Uterus (tissue), 4 donors: Measurements from ENCODE around the gene FER1L5. TPM values are rescaled to one million over a fixed set of nuclear protein-coding genes. Genes with fewer than 3 reads are reported as not detected.
"Not testable (repeated sequence)": the region's sequence is repeated elsewhere in the genome, so short reads cannot be mapped to it uniquely, and the experiment has no call there.

Experiments used
- DNase-seq, 2 donors: peaks; one replicate each; pipeline ENCODE4 v3.0.0-alpha.2; 2019 to 2020
- H3K27ac ChIP-seq, 2 donors: fragments of 200-600 bp; sonication (generic); 1 replicate in 1 of 2; 2 replicates in 1 of 2; pipeline ENCODE4 v1.5.1; 2016 to 2018
- H3K27me3 ChIP-seq, 2 donors: fragments of 200-600 bp; sonication (generic); one replicate each; pipeline ENCODE4 v1.5.1; 2018 to 2019; ENCODE audit warnings: control low read depth in 1 of 2
- H3K36me3 ChIP-seq, 2 donors: fragments of 200-600 bp; sonication (generic); one replicate each; pipeline ENCODE4 v1.5.1; 2019; ENCODE audit warnings: control low read depth in 1 of 2
- H3K4me1 ChIP-seq, 2 donors: fragments of 200-600 bp; sonication (generic); one replicate each; pipeline ENCODE4 v1.5.1; 2018 to 2019; ENCODE audit warnings: control low read depth in 1 of 2
- H3K4me3 ChIP-seq, 2 donors: fragments of 200-600 bp; sonication (generic); 1 replicate in 1 of 2; 2 replicates in 1 of 2; pipeline ENCODE4 v1.5.1; 2018 to 2019; ENCODE audit warnings: mild to moderate bottlenecking in 1 of 2
- H3K9me3 ChIP-seq, 2 donors: fragments of 200-600 bp; sonication (generic); one replicate each; pipeline ENCODE4 v1.5.1; 2019; ENCODE audit warnings: control low read depth in 1 of 2
- CTCF ChIP-seq, 4 experiments: fragments of 200-600 bp in 2 of 4; fragments of 450-650 bp in 2 of 4; sonication (generic) in 2 of 4; IDR thresholded peaks; one replicate each; pipeline ENCODE4 v1.5.1; 2016 to 2019; ENCODE audit warnings: antibody characterized with exemption in 4 of 4, mild to moderate bottlenecking in 2 of 4, moderate library complexity in 1 of 4
- POLR2A ChIP-seq, 2 donors: fragments of 450-650 bp; IDR thresholded peaks; one replicate each; pipeline ENCODE4 v1.6.1; 2016; ENCODE audit warnings: antibody characterized with exemption in 2 of 2, mild to moderate bottlenecking in 1 of 2, moderate library complexity in 1 of 2
- intact Hi-C: fragments of 100-400 bp; cut with DNase I; formaldehyde crosslinking; loops from one replicate; pipeline ENCODE4 v1.15.1; 2023; ENCODE audit warnings: low total_unique reads
- total RNA-seq, 4 donors: library from RNA; depleted of rRNA in 3 of 4; stranded (reverse); fragments of >200 nt in 3 of 4; gene quantifications; one replicate each; pipeline versions ENCODE4 v1.1.0 to v1.2.4, GENCODE V29; 2014 to 2023
- donor health status: DM: yes; HTN: yes; CAD: no.

The FER1L5 gene
- total RNA-seq, 4 donors from 2014 or later: 0.40 to 1.6 TPM; not detected in 2

DNA sequence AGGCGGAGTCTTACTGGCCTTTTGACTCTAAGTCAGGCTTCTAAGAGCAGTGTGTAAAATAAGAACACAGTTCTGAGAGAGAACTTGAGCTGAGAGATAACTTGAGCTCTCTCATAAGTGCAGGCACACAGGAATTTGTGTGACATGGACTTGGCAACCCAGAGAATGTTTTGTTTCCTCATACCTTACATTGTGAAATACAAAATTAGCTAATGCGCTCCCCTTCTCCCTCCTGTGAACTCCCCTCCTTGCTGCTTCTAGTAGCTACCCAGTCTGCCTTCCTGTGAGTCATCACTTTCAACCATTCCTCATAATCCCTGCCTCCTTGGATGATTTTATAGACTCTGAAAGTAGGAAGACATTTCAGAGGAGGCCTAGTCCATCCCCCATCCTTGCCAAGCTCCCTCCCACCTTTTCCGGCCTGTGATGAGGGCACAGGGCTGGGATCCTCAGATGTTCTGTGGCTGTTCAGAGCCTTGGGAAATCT is 22.6 kb downstream of the FER1L5 start:
- DNase-seq: peak; percentile 71 to 76
- Histone ChIP-seq H3K4me1 (no peaks in the 10 kb centered on the region), H3K27me3 (no peaks in the 10 kb centered on the region), H3K36me3 (no peaks in the 10 kb centered on the region), H3K9me3 (no peaks in the 10 kb centered on the region), H3K4me3 (no peak overlapping the region), H3K27ac (peak overlapping the region; percentile 63 to 70)
- TF ChIP-seq POLR2A (IDR thresholded peaks at IDR 0.05) (no peak), CTCF (IDR thresholded peaks at IDR 0.05) (no peak)
- intact Hi-C loops: no loop called here

DNA sequence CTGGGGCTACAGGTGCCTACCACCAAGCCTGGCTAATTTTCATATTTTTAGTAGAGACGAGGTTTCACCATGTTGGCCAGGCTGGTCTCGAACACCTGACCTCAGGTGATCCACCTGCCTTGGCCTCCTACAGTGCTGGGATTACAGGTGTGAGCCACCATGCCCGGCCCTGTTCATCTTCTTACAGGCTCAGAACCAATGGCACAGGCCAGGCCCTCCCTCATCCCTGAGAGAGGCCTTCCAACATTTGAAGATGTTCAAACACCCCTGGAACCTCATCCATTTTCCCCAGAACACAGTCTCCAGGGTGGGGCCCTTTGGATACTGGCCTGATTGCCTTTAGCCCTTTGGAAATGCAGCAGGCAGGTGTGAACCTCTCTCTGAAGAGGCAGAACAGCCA is 23.2 kb downstream of the FER1L5 start:
- H3K4me1 ChIP-seq, H3K36me3 ChIP-seq, H3K27me3 ChIP-seq, H3K4me3 ChIP-seq, intact Hi-C loops, DNase-seq, H3K9me3 ChIP-seq: not testable (repeated sequence)
- peak overlapping the region; percentile 63 to 70 for H3K27ac ChIP-seq

DNA sequence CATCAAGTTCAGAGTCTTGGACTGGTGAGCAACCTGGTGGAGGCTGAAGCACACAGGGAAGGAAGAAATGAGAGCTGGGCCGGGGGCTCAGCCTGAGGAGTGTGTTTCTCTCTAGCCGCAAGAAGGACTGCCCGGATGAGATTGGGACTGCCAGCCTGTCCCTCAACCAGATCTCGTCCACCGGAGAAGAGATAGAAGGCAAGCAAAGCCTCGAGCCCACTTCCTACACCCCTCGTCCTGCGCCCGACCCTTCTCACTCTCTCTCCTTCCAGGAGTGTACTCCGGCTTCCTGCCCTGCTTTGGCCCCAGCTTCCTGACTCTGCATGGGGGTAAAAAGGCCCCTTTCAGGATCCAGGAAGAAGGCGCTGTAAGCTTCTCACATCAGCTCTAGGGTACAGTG is 26.2 kb downstream of the FER1L5 start:
- Histone ChIP-seq H3K9me3 (no peaks in the 10 kb centered on the region), H3K4me3 (no peak overlapping the region), H3K4me1 (no peaks in the 10 kb centered on the region), H3K27me3 (no peaks in the 10 kb centered on the region), H3K36me3 (no peaks in the 10 kb centered on the region), H3K27ac (no peak overlapping the region)
- no peak for DNase-seq
- no peak for TF ChIP-seq POLR2A (IDR thresholded peaks at IDR 0.05)
- TF ChIP-seq CTCF (IDR thresholded peaks at IDR 0.05): no peak
- intact Hi-C loops: no loop called here

DNA sequence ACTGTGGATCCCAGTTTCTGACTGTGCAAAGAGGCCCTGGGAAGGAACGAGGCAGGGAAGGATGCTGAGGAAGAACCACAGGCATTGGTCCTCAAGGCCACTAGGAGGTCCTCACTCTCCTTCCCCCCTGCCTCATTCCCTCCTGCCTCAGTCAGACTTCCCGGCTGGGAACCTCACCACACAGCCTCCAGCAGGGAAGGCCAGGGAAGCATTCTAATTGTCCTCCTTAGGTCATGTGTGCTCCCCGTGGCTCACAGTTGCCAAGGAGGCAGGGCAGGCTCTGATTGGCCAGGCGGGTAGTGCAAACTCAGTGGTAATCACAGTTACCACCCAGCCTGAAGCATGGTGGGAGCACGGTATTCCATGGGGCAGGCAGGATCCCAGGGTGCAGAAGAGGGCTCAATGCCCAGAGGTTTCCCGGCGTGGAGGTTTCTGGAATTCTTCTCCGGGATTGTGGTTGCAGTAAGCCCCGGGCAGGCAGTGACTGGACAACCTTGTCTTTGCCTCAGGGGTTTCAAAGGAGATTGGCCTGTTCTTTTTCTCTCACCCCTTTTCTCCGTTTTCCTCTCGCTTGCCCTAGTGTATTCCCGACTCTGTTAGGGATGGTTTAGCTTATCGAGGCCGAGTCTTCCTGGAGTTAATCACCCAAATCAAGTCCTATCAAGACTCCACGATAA is 27.1 kb downstream of the FER1L5 start:
- H3K4me1 ChIP-seq: no peaks in the 10 kb centered on the region
- no peak for DNase-seq
- H3K36me3 ChIP-seq: no peaks in the 10 kb centered on the region
- H3K4me3 ChIP-seq: no peak overlapping the region
- intact Hi-C loops: no loop called here
- no peak overlapping the region for H3K27ac ChIP-seq
- no peaks in the 10 kb centered on the region for H3K27me3 ChIP-seq
- no peaks in the 10 kb centered on the region for H3K9me3 ChIP-seq
- TF ChIP-seq POLR2A (IDR thresholded peaks at IDR 0.05) (no peak), CTCF (IDR thresholded peaks at IDR 0.05) (no peak)

DNA sequence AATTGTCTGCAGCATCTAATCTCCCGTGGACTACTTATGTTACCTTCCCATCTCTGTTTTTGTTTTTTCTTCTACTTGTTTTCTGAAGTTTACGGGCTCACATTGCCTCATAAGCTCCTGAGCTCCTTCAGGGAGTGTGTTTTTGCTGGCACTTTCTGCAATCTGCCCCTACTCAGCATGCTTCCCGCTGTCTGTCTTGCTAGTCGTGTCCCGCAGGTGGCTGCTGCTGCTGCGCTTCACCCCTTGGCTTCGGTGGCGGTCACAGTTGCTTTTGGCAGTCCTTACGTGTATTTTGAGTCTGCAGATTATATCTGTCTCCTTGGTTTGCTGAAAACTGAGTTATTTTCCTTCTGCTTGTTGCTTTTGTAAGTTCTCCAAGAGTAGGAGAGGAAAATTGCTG is 37.3 kb downstream of the FER1L5 start:
- TF ChIP-seq CTCF (IDR thresholded peaks at IDR 0.05) (no peak), POLR2A (IDR thresholded peaks at IDR 0.05) (no peak)
- Histone ChIP-seq H3K4me3 (no peak overlapping the region), H3K27me3 (no peaks in the 10 kb centered on the region), H3K9me3 (no peaks in the 10 kb centered on the region), H3K27ac (no peak overlapping the region), H3K4me1 (no peaks in the 10 kb centered on the region), H3K36me3 (no peaks in the 10 kb centered on the region)
- intact Hi-C loops: no loop called here
- no peak for DNase-seq
